GM12878 (cell line): Measurements from ENCODE around the gene COL13A1. TPM values are rescaled to one million over a fixed set of nuclear protein-coding genes. Genes with fewer than 3 reads are reported as not detected.

Experiments used
- ATAC-seq: fragments of 200-7000 bp; cut with Tn5 transposase; 3 replicates; pipeline ENCODE4 v1.9.1; 2020; ENCODE audit warnings: mild to moderate bottlenecking, moderate library complexity
- BruUV-seq: library from RNA; stranded (reverse); fragments of 400-500 nt; replicated peaks from 2 replicates; lab custom pipeline; 2021; lab: Mats Ljungman, UMichigan
- CTCF ChIA-PET: fragments of 300-600 bp; sonication (Branson Sonifier 250); formaldehyde crosslinking; extraction: SDS; loops from one replicate; lab custom pipeline; 2021; ENCODE audit warnings: inconsistent platforms; lab: Yijun Ruan, JAX
- POLR2A ChIA-PET: fragments of 350-600 bp; formaldehyde crosslinking; extraction: SDS; loops from one replicate; lab custom pipeline; 2021; ENCODE audit warnings: inconsistent platforms; lab: Charles Lee
- RAD21 ChIA-PET: fragments of 300-600 bp; sonication (Branson Sonifier 250); formaldehyde crosslinking; loops from one replicate; lab custom pipeline; 2023; ENCODE audit warnings: antibody characterized with exemption; ENCODE audit not compliant: unreplicated experiment; lab: Charles Lee
- SMC1A ChIA-PET: fragments of 300-600 bp; sonication (Branson Sonifier 250); formaldehyde crosslinking; loops from one replicate; lab custom pipeline; 2023; ENCODE audit not compliant: unreplicated experiment, uncharacterized antibody; lab: Charles Lee
- DNase-seq: peaks from one replicate; pipeline ENCODE4 v3.0.0-alpha.2; 2011; ENCODE audit warnings: low read depth, low spot score
- FAIRE-seq: peaks from 3 replicates; lab custom pipeline; 2011; peaks lifted over from hg19 to GRCh38; lab: Jason Lieb, UNC
- H2AFZ ChIP-seq: 2 replicates; pipeline ENCODE4 v1.6.0; 2011; ENCODE audit warnings: low read depth, low read length, control low read depth; ENCODE audit not compliant: control insufficient read depth
- H3K27ac ChIP-seq: 2 replicates; pipeline ENCODE4 v1.5.1; 2011; ENCODE audit warnings: control low read depth; ENCODE audit not compliant: control insufficient read depth, insufficient read depth
- H3K27me3 ChIP-seq, 2 experiments: replicated peaks in 1 of 2; 2 replicates each; pipeline versions ENCODE4 v1.6.0 to v1.6.1; 2011; ENCODE audit warnings: low read length in 1 of 2; ENCODE audit not compliant: control insufficient read depth in 2 of 2, insufficient read depth in 2 of 2
- H3K36me3 ChIP-seq, 2 experiments: 2 replicates each; pipeline ENCODE4 v1.5.1; 2011; ENCODE audit warnings: low read length in 1 of 2; ENCODE audit not compliant: control insufficient read depth in 2 of 2, insufficient read depth in 2 of 2
- H3K4me1 ChIP-seq: 2 replicates; pipeline ENCODE4 v1.6.1; 2011; ENCODE audit warnings: mild to moderate bottlenecking, low read length, moderate library complexity, mixed read lengths; ENCODE audit not compliant: control insufficient read depth, insufficient read depth
- H3K4me2 ChIP-seq: 2 replicates; pipeline ENCODE4 v1.6.0; 2011; ENCODE audit warnings: control low read depth; ENCODE audit not compliant: control insufficient read depth, insufficient read depth
- H3K4me3 ChIP-seq: fragments of 200-600 bp; sonication (generic); 2 replicates; pipeline ENCODE4 v1.5.1; 2016
- H3K79me2 ChIP-seq: 2 replicates; pipeline ENCODE4 v1.6.0; 2011; ENCODE audit warnings: low read length; ENCODE audit not compliant: control insufficient read depth, insufficient read depth
- H3K9ac ChIP-seq: 2 replicates; pipeline ENCODE4 v1.8.0; 2011; ENCODE audit warnings: low read length, control low read depth, mixed read lengths; ENCODE audit not compliant: control insufficient read depth, insufficient read depth
- H3K9me3 ChIP-seq: replicated peaks from 3 replicates; pipeline ENCODE4 v1.5.1; 2011; ENCODE audit warnings: mild to moderate bottlenecking, low read length; ENCODE audit not compliant: control insufficient read depth, insufficient read depth
- H4K20me1 ChIP-seq: 2 replicates; pipeline ENCODE4 v1.6.0; 2011; ENCODE audit not compliant: control insufficient read depth, insufficient read depth
- BMI1 ChIP-seq: fragments of 450-650 bp; IDR thresholded peaks from 2 replicates; pipeline ENCODE4 v1.6.1; 2016; ENCODE audit warnings: mild to moderate bottlenecking, moderate library complexity, borderline replicate concordance
- CTCF ChIP-seq, 3 experiments: IDR thresholded peaks in 2 of 3; conservative IDR thresholded peaks in 1 of 3; 2 replicates each; pipeline ENCODE4 v1.5.1; 2011; ENCODE audit warnings: low read depth in 3 of 3, low read length in 3 of 3, mild to moderate bottlenecking in 3 of 3, control low read depth in 2 of 3, moderate library complexity in 2 of 3, inconsistent platforms in 1 of 3, mixed read lengths in 1 of 3; ENCODE audit not compliant: control insufficient read depth in 2 of 3, insufficient read depth in 1 of 3; ENCODE audit errors: extremely low read depth in 1 of 3
- ELK1 ChIP-seq: IDR thresholded peaks from 2 replicates; pipeline ENCODE4 v1.6.1; 2012; ENCODE audit warnings: low read depth, low read length, improper control_type of control experiment
- KDM1A ChIP-seq: fragments of 200-600 bp; sonication (generic); IDR thresholded peaks from 2 replicates; pipeline ENCODE4 v1.6.1; 2016; ENCODE audit warnings: borderline replicate concordance
- NKRF ChIP-seq: fragments of 450-650 bp; conservative IDR thresholded peaks from 2 replicates; pipeline ENCODE4 v1.6.1; 2017; ENCODE audit warnings: mild to moderate bottlenecking, moderate library complexity
- NR2F1 ChIP-seq: fragments of 450-650 bp; conservative IDR thresholded peaks from 2 replicates; pipeline ENCODE4 v1.6.1; 2017; ENCODE audit warnings: mild to moderate bottlenecking
- POLR2A ChIP-seq: IDR thresholded peaks from 2 replicates; pipeline ENCODE4 v1.6.1; 2011; ENCODE audit warnings: low read depth, mild to moderate bottlenecking, low read length
- SREBF2 ChIP-seq: IDR thresholded peaks from 2 replicates; pipeline ENCODE4 v1.6.1; 2012; ENCODE audit warnings: mild to moderate bottlenecking, low read length
- STAT1 ChIP-seq: fragments of 450-650 bp; conservative IDR thresholded peaks from 2 replicates; pipeline ENCODE4 v1.6.1; 2014; ENCODE audit warnings: antibody characterized with exemption, mild to moderate bottlenecking
- USF2 ChIP-seq: IDR thresholded peaks from 2 replicates; pipeline ENCODE4 v1.6.1; 2011; ENCODE audit warnings: low read depth, low read length, improper control_type of control experiment, borderline replicate concordance
- YY1 ChIP-seq: IDR thresholded peaks from 2 replicates; pipeline ENCODE4 v1.6.1; 2011; ENCODE audit warnings: low read depth, mild to moderate bottlenecking, low read length
- WGBS: methylation state at CpG from one replicate; pipeline ENCODE4 v1.1.6; 2016; ENCODE audit warnings: low lambda C conversion rate; ENCODE audit not compliant: insufficient replicate concordance, insufficient coverage; ENCODE audit errors: missing lambda C conversion rate; 5-methylcytosine and 5-hydroxymethylcytosine counted together
- in situ Hi-C: fragments of 300-500 bp; cut with MboI; formaldehyde crosslinking; loops from 9 replicates; pipeline ENCODE4 v1.14.3; 2018; ENCODE audit warnings: mixed read lengths
- intact Hi-C: fragments of 100-400 bp; cut with micrococcal nuclease; formaldehyde crosslinking; loops from one replicate; pipeline ENCODE4 v1.14.2; 2022; ENCODE audit not compliant: unreplicated experiment
- polyA plus RNA-seq, 11 experiments: library from polyadenylated mRNA; depleted of rRNA in 4 of 11; unstranded in 6 of 11; stranded (reverse) in 5 of 11; fragments of >200 nt; fragmentation: Nextera tagmentation in 4 of 11; fragmentation: Illumina TruSeq in 1 of 11; extraction: Ambion mirVana in 4 of 11; extraction: Trizol in 1 of 11; gene quantifications; 1 replicate in 1 of 11; 2 replicates in 10 of 11; pipeline versions ENCODE4 v1.2.1 to v1.2.3, GENCODE V29; 2011 to 2016; ENCODE audit warnings: inconsistent platforms in 2 of 11, missing spikeins in 2 of 11, low read depth in 1 of 11
- total RNA-seq, 4 experiments: library from RNA; depleted of rRNA in 3 of 4; stranded (reverse); fragments of >200 nt in 3 of 4; fragmentation: Illumina TruSeq in 1 of 4; extraction: Trizol in 1 of 4; gene quantifications; 2 replicates each; pipeline versions ENCODE4 v1.2.1 to v1.2.3, GENCODE V29; 2013 to 2021
- TF ChIP-seq, protein P1 (sequence below): IDR thresholded peaks from 2 replicates; pipeline ENCODE4 v1.6.1; 2011; ENCODE audit warnings: borderline replicate concordance, low read depth, mild to moderate bottlenecking, moderate library complexity, mixed read lengths, low read length; ENCODE audit not compliant: insufficient read depth; ENCODE audit errors: extremely low read length
- TF ChIP-seq, protein P2 (sequence below): fragments of 450-650 bp; formaldehyde crosslinking; IDR thresholded peaks from 2 replicates; pipeline ENCODE4 v1.5.0; 2022; ENCODE audit warnings: mild to moderate bottlenecking, missing genetic modification characterization

COL13A1 gene
- total and polyA plus RNA-seq, 10 of the 15 experiments (the other 5 are each of a cell fraction or from before 2014, with no cell fraction given), result 0.03 to 0.15 (median 0.05) TPM; not detected in 7

GRCh38 chr10:69769395-69769992 is 32.2 kb upstream of the COL13A1 start:
- no peaks in the 10 kb centered on the region for H3K36me3 ChIP-seq
- WGBS, result 6% methylated on average over 10 of the region's 10 CpGs
- H3K4me2 ChIP-seq, result no peak overlapping the region
- peaks cover 0 to 5% of the 10 kb centered on the region in 2 experiments; a peak in 2 of 4 replicates for H3K27me3 ChIP-seq
- POLR2A ChIA-PET, result no interaction called here
- H3K4me1 ChIP-seq, result no peaks in the 10 kb centered on the region
- DNase-seq (no peak), FAIRE-seq (no peak), ATAC-seq (no peak)
- H3K27ac ChIP-seq, result no peak overlapping the region
- H3K79me2 ChIP-seq, result no peaks in the 10 kb centered on the region
- CTCF ChIA-PET, result no interaction called here
- no peaks in the 10 kb centered on the region for H4K20me1 ChIP-seq
- BruUV-seq, result no TSS peak
- intact Hi-C loops, result no loop called here
- no peak overlapping the region for H2AFZ ChIP-seq
- H3K4me3 ChIP-seq, result no peak overlapping the region
- H3K9me3 ChIP-seq, result no peaks in the 10 kb centered on the region; the same call in 2 of the 3 replicates
- RAD21 ChIA-PET, result no interaction called here
- SMC1A ChIA-PET, result interaction anchor here (1.0 kb wide), 1 partner anchor 190 kb away, joined by 3 read pairs; no protein-coding TSS in a partner anchor
- in situ Hi-C loops, result no loop called here
- no peak overlapping the region for H3K9ac ChIP-seq
- TF ChIP-seq, protein P1, sequence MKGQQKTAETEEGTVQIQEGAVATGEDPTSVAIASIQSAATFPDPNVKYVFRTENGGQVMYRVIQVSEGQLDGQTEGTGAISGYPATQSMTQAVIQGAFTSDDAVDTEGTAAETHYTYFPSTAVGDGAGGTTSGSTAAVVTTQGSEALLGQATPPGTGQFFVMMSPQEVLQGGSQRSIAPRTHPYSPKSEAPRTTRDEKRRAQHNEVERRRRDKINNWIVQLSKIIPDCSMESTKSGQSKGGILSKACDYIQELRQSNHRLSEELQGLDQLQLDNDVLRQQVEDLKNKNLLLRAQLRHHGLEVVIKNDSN, result no peak
- TF ChIP-seq ELK1 (no peak), STAT1 (no peak), KDM1A (no peak), NKRF (no peak), BMI1 (no peak), CTCF (IDR thresholded peaks at IDR 0.05 in 2 of 3, conservative IDR thresholded peaks at IDR 0.05 in 1 of 3; ENCODE audit: control insufficient read depth in 2 of 3, extremely low read depth in 1 of 3, insufficient read depth in 1 of 3, low read depth in 3 of 3, low read length in 3 of 3) (no peak), YY1 (no peak), SREBF2 (no peak), POLR2A (no peak), USF2 (no peak), NR2F1 (no peak)
- TF ChIP-seq, protein P2, sequence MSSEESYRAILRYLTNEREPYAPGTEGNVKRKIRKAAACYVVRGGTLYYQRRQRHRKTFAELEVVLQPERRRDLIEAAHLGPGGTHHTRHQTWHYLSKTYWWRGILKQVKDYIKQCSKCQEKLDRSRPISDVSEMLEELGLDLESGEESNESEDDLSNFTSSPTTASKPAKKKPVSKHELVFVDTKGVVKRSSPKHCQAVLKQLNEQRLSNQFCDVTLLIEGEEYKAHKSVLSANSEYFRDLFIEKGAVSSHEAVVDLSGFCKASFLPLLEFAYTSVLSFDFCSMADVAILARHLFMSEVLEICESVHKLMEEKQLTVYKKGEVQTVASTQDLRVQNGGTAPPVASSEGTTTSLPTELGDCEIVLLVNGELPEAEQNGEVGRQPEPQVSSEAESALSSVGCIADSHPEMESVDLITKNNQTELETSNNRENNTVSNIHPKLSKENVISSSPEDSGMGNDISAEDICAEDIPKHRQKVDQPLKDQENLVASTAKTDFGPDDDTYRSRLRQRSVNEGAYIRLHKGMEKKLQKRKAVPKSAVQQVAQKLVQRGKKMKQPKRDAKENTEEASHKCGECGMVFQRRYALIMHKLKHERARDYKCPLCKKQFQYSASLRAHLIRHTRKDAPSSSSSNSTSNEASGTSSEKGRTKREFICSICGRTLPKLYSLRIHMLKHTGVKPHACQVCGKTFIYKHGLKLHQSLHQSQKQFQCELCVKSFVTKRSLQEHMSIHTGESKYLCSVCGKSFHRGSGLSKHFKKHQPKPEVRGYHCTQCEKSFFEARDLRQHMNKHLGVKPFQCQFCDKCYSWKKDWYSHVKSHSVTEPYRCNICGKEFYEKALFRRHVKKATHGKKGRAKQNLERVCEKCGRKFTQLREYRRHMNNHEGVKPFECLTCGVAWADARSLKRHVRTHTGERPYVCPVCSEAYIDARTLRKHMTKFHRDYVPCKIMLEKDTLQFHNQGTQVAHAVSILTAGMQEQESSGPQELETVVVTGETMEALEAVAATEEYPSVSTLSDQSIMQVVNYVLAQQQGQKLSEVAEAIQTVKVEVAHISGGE (CRISPR knock-in tag), result no peak
